ENCODE data around the gene CHP1.

CHP1 gene

DNA sequence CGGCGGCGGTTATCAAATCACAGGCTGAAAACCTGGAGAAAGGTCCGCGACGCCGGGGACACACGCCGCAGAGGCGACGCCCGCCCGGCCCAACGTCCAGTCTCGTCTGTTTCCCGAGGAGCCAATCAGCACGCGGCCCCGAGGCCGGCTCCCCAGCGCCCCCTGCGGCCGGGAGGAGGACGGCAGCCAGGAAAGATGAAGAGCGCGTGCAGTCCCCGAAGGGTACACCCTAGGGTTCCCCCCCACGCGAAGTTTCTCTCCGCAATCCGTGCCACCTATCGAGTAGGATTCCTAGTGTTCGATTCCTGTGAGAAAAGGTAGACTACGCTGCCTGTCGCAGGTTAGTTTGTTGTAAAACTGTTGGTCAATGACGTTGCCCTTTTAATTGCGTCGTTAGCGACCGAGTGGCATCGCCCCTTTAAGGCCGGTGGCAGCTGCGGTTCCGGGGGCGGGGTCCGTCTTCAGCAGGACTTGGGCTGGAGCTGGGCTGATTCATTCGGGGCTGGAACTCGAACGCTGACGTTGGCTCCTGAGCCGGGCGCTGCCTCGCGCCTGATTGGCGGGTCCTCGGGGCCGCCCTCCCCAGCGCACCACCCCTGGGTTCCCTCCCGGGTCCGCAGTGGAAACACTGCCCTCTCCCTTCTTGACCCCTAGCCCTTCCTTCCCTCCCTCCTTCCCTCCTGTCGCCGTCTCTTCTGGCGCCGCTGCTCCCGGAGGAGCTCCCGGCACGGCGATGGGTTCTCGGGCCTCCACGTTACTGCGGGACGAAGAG is at the start of gene CHP1, which contains the start of gene EXD1:
Gene CHP1, plus strand, starts transcription at position 619 of the 772 bp plus-strand sequence. Its CDS starts 115 bp downstream, at position 734.
Gene EXD1, minus strand, starts transcription at position 108 of the 772 bp plus-strand sequence. CDS start 4,182 bp downstream, outside the sequence.
- peaks cover 5% of the 10 kb centered on the region for H3K36me3 Mint-ChIP-seq (ENCODE audit: low read depth)
- DNase-seq, result peak; percentile 97
- H3K27me3 Mint-ChIP-seq, result no peaks in the 10 kb centered on the region
- peaks cover 35% of the 10 kb centered on the region for H3K4me1 Mint-ChIP-seq (ENCODE audit: low read depth)
- H3K9me3 Mint-ChIP-seq, result peaks cover 3% of the 10 kb centered on the region
- H3K27ac Mint-ChIP-seq, result peak within 1 kb of the TSS; percentile 91
- H3K4me3 Mint-ChIP-seq, result peak within 1 kb of the TSS; percentile 90

GRCh38 chr15:41182266-41182665 is 48.8 kb upstream of the CHP1 start:
- H3K36me3 Mint-ChIP-seq (ENCODE audit: low read depth), result no peaks in the 10 kb centered on the region
- H3K4me3 Mint-ChIP-seq, result no peak overlapping the region
- DNase-seq, result no peak
- no peaks in the 10 kb centered on the region for H3K4me1 Mint-ChIP-seq (ENCODE audit: low read depth)
- no peaks in the 10 kb centered on the region for H3K27me3 Mint-ChIP-seq
- no peaks in the 10 kb centered on the region for H3K9me3 Mint-ChIP-seq
- H3K27ac Mint-ChIP-seq, result no peak overlapping the region

DNA sequence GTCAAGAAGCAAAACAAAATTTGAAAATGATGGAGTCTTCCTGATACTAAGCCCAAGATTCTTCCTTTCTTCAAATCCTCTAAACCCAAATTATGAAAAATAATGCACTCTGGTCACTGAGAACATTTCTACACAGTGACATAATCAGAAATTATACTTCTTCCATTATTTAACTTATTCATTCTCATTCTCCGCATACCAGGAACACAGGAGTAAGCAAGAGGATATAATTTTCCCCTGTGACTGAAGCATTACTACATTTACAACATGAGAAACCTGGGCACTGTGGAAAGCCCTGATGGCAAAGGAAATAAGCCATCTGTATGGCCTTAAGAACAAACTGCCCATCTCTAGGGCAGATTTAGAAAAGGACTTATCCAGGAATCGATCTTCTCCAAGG is 47.5 kb upstream of the CHP1 start:
- no peak overlapping the region for H3K4me3 Mint-ChIP-seq
- H3K27me3 Mint-ChIP-seq, result no peaks in the 10 kb centered on the region
- H3K36me3 Mint-ChIP-seq (ENCODE audit: low read depth), result no peaks in the 10 kb centered on the region
- H3K4me1 Mint-ChIP-seq (ENCODE audit: low read depth), result no peaks in the 10 kb centered on the region
- DNase-seq, result no peak
- H3K27ac Mint-ChIP-seq, result no peak overlapping the region
- H3K9me3 Mint-ChIP-seq, result no peaks in the 10 kb centered on the region

GRCh38 chr15:41194444-41194843 is 36.6 kb upstream of the CHP1 start:
- H3K4me1 Mint-ChIP-seq (ENCODE audit: low read depth), result no peaks in the 10 kb centered on the region
- no peaks in the 10 kb centered on the region for H3K27me3 Mint-ChIP-seq
- no peaks in the 10 kb centered on the region for H3K9me3 Mint-ChIP-seq
- no peak overlapping the region for H3K4me3 Mint-ChIP-seq
- no peaks in the 10 kb centered on the region for H3K36me3 Mint-ChIP-seq (ENCODE audit: low read depth)
- no peak for DNase-seq
- H3K27ac Mint-ChIP-seq, result no peak overlapping the region

- no peak overlapping the region for H3K4me3 Mint-ChIP-seq
These were observed 31.6 kb upstream of the CHP1 start for GRCh38 chr15:41199470-41199869.

GRCh38 chr15:41203395-41203794 is 27.7 kb upstream of the CHP1 start:
- Mint-ChIP-seq H3K27me3 (no peaks in the 10 kb centered on the region), H3K4me3 (no peak overlapping the region), H3K27ac (no peak overlapping the region), H3K36me3 (ENCODE audit: low read depth) (no peaks in the 10 kb centered on the region), H3K4me1 (ENCODE audit: low read depth) (no peaks in the 10 kb centered on the region), H3K9me3 (no peaks in the 10 kb centered on the region)
- no peak for DNase-seq

More at GRCh38 chr15:41199470-41199869, 31.6 kb upstream of the CHP1 start:
- no peak for DNase-seq
- no peaks in the 10 kb centered on the region for H3K27me3 Mint-ChIP-seq
- no peaks in the 10 kb centered on the region for H3K36me3 Mint-ChIP-seq (ENCODE audit: low read depth)
- no peaks in the 10 kb centered on the region for H3K4me1 Mint-ChIP-seq (ENCODE audit: low read depth)
- H3K27ac Mint-ChIP-seq, result no peak overlapping the region
- H3K9me3 Mint-ChIP-seq, result no peaks in the 10 kb centered on the region

DNA sequence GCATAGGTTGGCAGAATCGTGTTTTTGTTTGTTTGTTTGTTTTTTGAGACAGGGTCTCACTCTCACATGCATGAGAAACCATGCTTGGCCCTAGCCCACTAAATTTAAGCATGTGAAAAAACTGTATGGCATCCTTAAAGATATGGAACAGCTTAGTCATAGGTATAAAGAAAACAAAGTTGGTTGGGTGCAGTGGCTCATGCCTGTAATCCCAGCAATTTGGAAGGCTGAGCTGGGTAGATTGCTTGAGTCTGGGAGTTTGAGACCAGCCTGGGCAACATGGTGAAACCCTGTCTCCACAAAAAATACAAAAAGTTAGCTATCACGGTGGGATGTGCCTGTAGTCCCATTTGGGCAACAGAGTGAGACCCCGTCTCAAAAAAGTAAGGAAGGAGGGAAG is 25.8 kb upstream of the CHP1 start:
- Mint-ChIP-seq H3K27me3 (no peaks in the 10 kb centered on the region), H3K9me3 (no peaks in the 10 kb centered on the region), H3K4me1 (ENCODE audit: low read depth) (no peaks in the 10 kb centered on the region), H3K4me3 (no peak overlapping the region), H3K27ac (no peak overlapping the region), H3K36me3 (ENCODE audit: low read depth) (no peaks in the 10 kb centered on the region)
- no peak for DNase-seq

DNA sequence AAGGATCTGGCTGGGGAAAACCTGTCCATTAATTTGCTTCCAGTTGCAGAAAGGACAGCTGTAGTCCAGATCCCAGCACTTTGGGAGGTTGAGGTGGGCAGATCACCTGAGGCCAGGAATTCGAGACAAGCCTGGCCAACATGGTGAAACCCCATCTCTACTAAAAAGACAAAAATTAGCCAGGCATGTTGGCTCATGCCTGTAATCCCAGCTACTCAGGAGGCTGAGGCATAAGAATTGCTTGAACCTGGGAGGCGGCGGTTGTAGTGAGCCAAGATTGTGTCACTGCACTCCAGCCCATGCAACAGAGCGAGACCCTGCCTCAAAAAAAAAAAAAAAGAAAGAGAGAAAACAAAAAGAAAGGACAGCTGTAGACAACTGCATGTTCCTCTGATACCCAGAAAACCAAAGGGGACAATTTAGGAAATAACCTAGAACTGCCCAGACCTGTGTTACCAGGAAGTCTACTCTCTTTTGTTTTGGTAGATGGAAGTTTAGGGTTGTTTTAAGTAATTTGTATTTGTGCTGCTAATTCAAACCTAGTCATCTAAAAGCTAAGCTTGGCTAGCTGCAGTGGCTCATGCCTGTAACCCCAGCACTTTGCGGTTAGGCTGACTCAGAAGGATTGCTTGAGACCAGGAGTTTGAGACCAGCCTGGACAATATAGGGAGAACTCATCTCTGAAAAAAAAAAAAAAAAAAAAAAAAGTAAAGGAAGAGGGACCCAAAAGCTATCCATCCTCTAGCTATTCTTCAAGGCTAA is 23.2 kb upstream of the CHP1 start:
- no peaks in the 10 kb centered on the region for H3K36me3 Mint-ChIP-seq (ENCODE audit: low read depth)
- H3K4me3 Mint-ChIP-seq, result no peak overlapping the region
- DNase-seq, result no peak
- H3K27ac Mint-ChIP-seq, result no peak overlapping the region
- no peaks in the 10 kb centered on the region for H3K9me3 Mint-ChIP-seq
- H3K27me3 Mint-ChIP-seq, result no peaks in the 10 kb centered on the region
- no peaks in the 10 kb centered on the region for H3K4me1 Mint-ChIP-seq (ENCODE audit: low read depth)

GRCh38 chr15:41215708-41216107 is 15.4 kb upstream of the CHP1 start:
- Mint-ChIP-seq H3K4me1 (ENCODE audit: low read depth) (no peaks in the 10 kb centered on the region), H3K4me3 (no peak overlapping the region), H3K27ac (no peak overlapping the region), H3K36me3 (ENCODE audit: low read depth) (no peaks in the 10 kb centered on the region), H3K9me3 (no peaks in the 10 kb centered on the region), H3K27me3 (peaks cover 2% of the 10 kb centered on the region)
- DNase-seq, result no peak

GRCh38 chr15:41218851-41219250 is 12.2 kb upstream of the CHP1 start:
- DNase-seq, result no peak
- no peaks in the 10 kb centered on the region for H3K36me3 Mint-ChIP-seq (ENCODE audit: low read depth)
- H3K4me1 Mint-ChIP-seq (ENCODE audit: low read depth), result no peaks in the 10 kb centered on the region
- H3K4me3 Mint-ChIP-seq, result no peak overlapping the region
- no peaks in the 10 kb centered on the region for H3K9me3 Mint-ChIP-seq
- no peak overlapping the region for H3K27ac Mint-ChIP-seq
- peaks cover 2% of the 10 kb centered on the region for H3K27me3 Mint-ChIP-seq

DNA sequence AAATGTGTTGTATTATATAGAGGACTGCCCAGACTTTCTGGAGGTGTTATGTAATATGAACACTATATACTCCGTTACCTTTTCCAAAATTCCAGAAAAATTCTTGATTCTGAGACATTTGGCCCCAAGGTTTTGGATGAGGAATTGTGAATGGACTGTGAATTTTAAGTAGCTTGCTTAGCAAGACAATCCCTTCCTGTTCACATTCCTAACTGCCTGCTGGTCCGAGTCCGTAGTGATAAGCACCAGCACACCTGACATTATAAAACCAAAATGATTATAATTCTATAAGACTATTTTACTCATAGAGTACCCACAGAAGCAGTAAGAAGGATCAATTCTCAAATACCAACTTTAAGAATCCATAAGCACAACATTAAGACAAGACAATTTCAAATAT is 11.7 kb upstream of the CHP1 start:
- no peak for DNase-seq
- H3K27me3 Mint-ChIP-seq, result peaks cover 2% of the 10 kb centered on the region
- no peaks in the 10 kb centered on the region for H3K4me1 Mint-ChIP-seq (ENCODE audit: low read depth)
- H3K36me3 Mint-ChIP-seq (ENCODE audit: low read depth), result no peaks in the 10 kb centered on the region
- no peaks in the 10 kb centered on the region for H3K9me3 Mint-ChIP-seq
- no peak overlapping the region for H3K27ac Mint-ChIP-seq
- no peak overlapping the region for H3K4me3 Mint-ChIP-seq

- Mint-ChIP-seq H3K4me1 (ENCODE audit: low read depth) (peaks cover 34% of the 10 kb centered on the region), H3K4me3 (peak overlapping the region; percentile 90), H3K9me3 (peaks cover 3% of the 10 kb centered on the region), H3K27ac (peak overlapping the region; percentile 91), H3K27me3 (no peaks in the 10 kb centered on the region), H3K36me3 (ENCODE audit: low read depth) (peaks cover 5% of the 10 kb centered on the region)
- no peak for DNase-seq
These were observed 771 bp upstream of the CHP1 start for GRCh38 chr15:41230345-41230649.

DNA sequence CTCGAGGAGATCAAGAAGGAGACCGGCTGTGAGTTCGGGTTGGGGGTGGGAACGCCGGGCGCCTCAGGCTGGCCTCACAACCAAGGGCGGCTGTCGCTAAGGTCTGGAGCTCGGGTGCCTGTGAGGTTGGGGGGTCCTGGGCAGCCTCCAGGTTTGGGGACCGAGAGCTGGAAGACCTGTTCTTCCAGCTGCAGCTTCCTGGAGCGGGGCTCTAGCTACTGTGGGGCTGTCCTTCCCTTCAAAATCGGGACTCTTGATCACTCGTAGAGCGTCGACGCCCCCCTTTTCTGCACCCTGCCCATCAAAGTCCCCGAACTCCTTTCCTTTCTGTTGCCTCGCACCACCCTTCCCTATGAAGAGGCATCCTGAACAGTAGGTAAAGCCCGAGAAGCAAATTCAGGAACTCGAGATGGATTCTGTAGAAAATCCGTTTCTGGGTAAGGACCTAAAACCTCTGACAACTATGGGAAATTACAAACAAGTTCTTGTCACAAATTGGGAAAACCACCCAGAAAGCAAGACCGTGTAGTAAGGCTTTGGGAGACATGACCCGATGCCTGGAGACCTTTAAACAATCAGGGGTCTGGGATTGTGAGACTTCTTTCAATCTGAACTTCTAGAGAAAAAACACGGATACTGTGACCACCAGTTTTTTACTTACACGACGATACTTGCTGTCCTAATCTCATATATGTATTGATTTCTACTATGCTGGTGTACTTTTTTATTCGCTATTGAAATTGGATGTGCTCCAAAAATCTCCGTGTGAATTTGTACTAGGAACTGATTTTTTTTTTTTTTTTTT is 556 bp downstream of the CHP1 start:
- Mint-ChIP-seq H3K9me3 (peaks cover 3% of the 10 kb centered on the region), H3K36me3 (ENCODE audit: low read depth) (peaks cover 5% of the 10 kb centered on the region), H3K4me1 (ENCODE audit: low read depth) (peaks cover 35% of the 10 kb centered on the region), H3K27me3 (no peaks in the 10 kb centered on the region), H3K4me3 (peak overlapping the region; percentile 90), H3K27ac (peak overlapping the region; percentile 91)
- DNase-seq, result no peak

DNA sequence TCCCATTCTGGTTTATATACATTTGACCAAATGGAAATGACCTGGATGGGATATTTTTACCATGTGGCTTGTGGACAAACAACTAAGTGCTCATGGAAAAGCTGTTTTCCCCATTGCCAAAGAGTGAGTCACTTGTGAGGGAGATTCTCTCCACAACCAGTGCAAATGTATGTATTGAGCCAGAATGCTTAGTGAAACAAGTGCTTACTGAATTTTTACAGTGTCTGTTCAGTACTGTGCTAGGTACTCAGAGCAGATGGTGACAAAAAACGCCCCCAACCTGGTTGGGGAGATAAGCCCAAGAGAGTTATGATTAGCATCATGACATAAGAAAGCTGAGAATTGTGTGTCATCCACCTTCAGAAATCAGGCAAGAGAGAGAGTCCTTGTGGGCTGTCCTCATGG is 2.3 kb downstream of the CHP1 start:
- no peaks in the 10 kb centered on the region for H3K27me3 Mint-ChIP-seq
- H3K4me1 Mint-ChIP-seq (ENCODE audit: low read depth), result peaks cover 38% of the 10 kb centered on the region
- peaks cover 6% of the 10 kb centered on the region for H3K36me3 Mint-ChIP-seq (ENCODE audit: low read depth)
- no peak for DNase-seq
- no peak overlapping the region for H3K4me3 Mint-ChIP-seq
- H3K9me3 Mint-ChIP-seq, result peaks cover 3% of the 10 kb centered on the region
- no peak overlapping the region for H3K27ac Mint-ChIP-seq

Measured in activated T-cell treated with anti-CD3 and anti-CD28 coated beads, Interleukin-2, amount 50 U/mL, for 24 hours (primary cell).